Stimulated activated naive CD8-positive, alpha-beta T cell treated with anti-CD3 and anti-CD28 coated beads, Interleukin-15, amount 100 ng/mL, for 72 hours (primary cell): ENCODE measurements around the gene COPS6.
"Not testable (repeated sequence)": the region's sequence is repeated elsewhere in the genome, so short reads cannot be mapped to it uniquely, and the experiment has no call there.

ENCODE experiments used
- ATAC-seq: fragments of 150-1000 bp; cut with Tn5 transposase; 2 replicates; pipeline ENCODE4 v1.10.0; 2021; ENCODE audit warnings: mild to moderate bottlenecking, moderate library complexity
- DNase-seq, 2 donors: peaks; one replicate each; pipeline ENCODE4 v3.0.0; 2021 to 2022
- H3K27ac Mint-ChIP-seq, 2 donors: one replicate each; pipeline ENCODE4 v1.8.0; 2022; ENCODE audit warnings: mild to moderate bottlenecking in 2 of 2, mixed read lengths in 2 of 2, moderate library complexity in 2 of 2
- H3K27me3 Mint-ChIP-seq: one replicate; pipeline ENCODE4 v1.8.0; 2022; ENCODE audit warnings: mixed read lengths
- H3K4me1 Mint-ChIP-seq: one replicate; pipeline ENCODE4 v1.8.0; 2022; ENCODE audit warnings: mild to moderate bottlenecking, mixed read lengths
- H3K4me3 Mint-ChIP-seq, 2 donors: one replicate each; pipeline ENCODE4 v1.8.0; 2022; ENCODE audit warnings: mild to moderate bottlenecking in 2 of 2, mixed read lengths in 2 of 2, moderate library complexity in 1 of 2
- H3K9me3 Mint-ChIP-seq, 2 donors: one replicate each; pipeline ENCODE4 v1.8.0; 2022; ENCODE audit warnings: mixed read lengths in 2 of 2

COPS6 gene

DNA sequence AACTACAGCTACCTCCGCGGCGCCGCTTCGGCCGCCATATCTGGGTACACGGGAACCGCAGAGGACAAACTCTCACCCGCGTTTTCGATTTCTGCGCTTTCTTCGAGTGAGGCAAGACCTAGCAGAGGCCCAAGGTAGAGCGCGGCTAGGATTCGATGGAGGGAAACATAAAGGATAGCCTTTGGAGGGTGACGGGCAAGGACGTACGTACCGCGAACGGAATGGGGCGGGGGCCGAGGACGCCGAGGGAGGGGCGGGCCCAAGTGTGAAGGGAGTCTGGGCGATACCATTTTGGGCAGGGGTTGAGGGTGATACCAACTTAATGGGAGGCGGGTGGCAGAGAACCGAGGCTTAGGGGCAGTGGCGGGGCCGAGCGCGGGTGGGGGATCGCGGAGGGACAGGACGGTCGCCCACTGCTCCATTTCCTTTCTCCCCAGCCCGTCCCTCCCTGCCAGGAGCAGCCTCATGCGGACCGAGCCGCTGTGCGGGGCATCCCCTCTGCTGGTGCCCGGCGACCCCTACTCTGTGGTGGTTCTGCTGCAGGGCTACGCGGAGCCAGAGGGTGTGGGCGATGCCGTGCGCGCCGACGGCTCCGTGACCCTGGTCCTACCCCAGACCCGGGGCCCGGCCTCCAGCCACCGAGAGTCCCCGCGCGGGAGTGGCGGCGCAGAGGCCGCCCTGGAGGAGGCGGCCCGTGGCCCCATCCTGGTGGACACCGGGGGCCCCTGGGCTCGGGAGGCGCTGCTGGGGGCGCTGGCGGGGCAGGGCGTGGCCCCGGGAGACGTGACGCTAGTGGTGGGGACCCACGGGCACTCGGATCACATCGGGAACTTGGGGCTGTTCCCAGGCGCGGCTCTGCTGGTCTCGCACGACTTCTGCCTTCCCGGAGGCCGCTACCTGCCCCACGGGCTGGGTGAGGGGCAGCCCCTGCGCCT is 38.4 kb downstream of the COPS6 start, which contains the start of gene MBLAC1:
MBLAC1 (plus strand) TSS at position 37 of the 935 bp plus-strand sequence; CDS start at position 466, 429 bp downstream.
- peak; percentile 93 to 95 for DNase-seq
- H3K27me3 Mint-ChIP-seq, result no peaks in the 10 kb centered on the region
- H3K4me3 Mint-ChIP-seq, result peak within 1 kb of the TSS; percentile 94 to 99
- no peaks in the 10 kb centered on the region for H3K9me3 Mint-ChIP-seq
- H3K27ac Mint-ChIP-seq, result peak within 1 kb of the TSS; percentile 96 to 99
- H3K4me1 Mint-ChIP-seq, result peaks cover 42% of the 10 kb centered on the region
- peak; percentile 82 for ATAC-seq

DNA sequence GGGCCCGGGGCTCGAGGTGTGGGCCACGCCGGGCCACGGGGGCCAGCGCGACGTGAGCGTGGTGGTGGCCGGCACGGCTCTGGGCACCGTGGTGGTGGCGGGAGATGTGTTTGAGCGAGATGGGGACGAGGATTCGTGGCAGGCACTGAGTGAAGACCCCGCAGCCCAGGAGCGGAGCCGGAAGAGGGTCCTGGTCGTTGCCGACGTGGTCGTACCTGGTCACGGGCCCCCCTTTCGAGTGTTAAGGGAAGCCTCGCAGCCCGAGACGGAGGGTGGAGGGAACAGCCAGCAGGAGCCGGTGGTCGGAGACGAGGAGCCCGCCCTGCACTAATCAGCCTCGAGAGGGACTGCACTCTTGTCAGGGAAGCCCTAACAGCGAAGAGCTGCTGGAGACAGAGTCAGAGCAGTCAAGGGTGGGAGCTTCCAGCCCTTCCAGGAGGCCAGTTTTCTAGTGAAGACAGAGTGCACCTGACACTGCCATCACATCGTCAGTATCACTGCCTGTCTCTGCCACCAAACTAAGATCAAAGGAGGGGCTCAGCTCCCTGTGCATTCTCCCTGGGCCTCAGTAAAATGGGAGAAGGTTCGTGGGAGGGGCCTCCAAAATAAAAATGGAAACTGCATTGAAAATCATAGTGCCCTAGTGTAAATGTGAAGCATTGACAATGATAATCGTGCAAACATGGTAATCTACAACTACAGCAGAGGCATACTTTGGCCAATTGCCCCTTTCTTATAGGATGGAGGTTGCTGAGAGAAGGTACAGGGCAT is 39.3 kb downstream of the COPS6 start:
- Mint-ChIP-seq H3K27ac (peak overlapping the region; percentile 61 to 76), H3K4me1 (peaks cover 49% of the 10 kb centered on the region), H3K9me3 (no peaks in the 10 kb centered on the region), H3K27me3 (no peaks in the 10 kb centered on the region), H3K4me3 (peak overlapping the region; percentile 94 to 99)
- peak; percentile 42 to 54 for DNase-seq
- ATAC-seq, result peak; percentile 30

DNA sequence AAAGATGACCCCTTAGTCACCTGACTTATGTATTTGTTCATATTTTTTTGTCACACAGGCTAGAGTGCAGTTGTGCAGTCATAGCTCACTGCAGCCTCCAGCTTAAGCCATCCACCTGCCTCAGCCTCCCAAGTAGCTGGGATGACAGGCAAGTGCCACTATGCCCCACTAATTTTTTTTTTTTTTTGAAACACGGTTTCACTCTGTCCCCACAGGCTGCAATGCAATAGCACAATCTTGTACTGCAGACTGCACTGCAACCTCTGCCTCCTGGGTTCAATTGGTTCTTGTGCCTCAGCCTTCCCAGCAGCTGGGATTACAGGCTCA is 39.8 kb downstream of the COPS6 start:
- DNase-seq (no peak), ATAC-seq (no peak)
- Mint-ChIP-seq H3K4me3 (peak overlapping the region; percentile 94 to 99), H3K27ac (no peak overlapping the region), H3K4me1 (peaks cover 49% of the 10 kb centered on the region), H3K27me3 (no peaks in the 10 kb centered on the region), H3K9me3 (no peaks in the 10 kb centered on the region)

DNA sequence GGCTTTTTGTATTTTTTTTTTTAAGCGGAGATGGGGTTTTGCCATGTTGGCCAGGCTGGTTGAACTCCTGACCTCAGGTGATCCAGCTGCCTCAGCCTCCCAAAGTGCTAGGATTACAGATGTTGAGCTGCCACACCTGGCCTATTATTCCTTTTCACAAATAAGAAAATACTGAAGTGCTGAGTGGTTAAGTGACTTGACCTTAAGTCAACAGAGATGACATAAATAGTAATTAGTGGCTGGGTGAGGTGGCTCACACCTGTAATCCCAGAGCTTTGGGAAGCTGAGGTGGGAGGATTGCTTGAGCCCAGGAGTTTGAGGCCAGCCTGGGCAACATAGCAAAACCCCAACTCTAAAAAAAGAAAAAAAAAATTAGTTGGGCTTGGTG is 41.4 kb downstream of the COPS6 start:
- not testable (repeated sequence) for DNase-seq, H3K4me3 Mint-ChIP-seq, H3K9me3 Mint-ChIP-seq, ATAC-seq, H3K27me3 Mint-ChIP-seq, H3K27ac Mint-ChIP-seq
- peaks cover 38% of the 10 kb centered on the region for H3K4me1 Mint-ChIP-seq

DNA sequence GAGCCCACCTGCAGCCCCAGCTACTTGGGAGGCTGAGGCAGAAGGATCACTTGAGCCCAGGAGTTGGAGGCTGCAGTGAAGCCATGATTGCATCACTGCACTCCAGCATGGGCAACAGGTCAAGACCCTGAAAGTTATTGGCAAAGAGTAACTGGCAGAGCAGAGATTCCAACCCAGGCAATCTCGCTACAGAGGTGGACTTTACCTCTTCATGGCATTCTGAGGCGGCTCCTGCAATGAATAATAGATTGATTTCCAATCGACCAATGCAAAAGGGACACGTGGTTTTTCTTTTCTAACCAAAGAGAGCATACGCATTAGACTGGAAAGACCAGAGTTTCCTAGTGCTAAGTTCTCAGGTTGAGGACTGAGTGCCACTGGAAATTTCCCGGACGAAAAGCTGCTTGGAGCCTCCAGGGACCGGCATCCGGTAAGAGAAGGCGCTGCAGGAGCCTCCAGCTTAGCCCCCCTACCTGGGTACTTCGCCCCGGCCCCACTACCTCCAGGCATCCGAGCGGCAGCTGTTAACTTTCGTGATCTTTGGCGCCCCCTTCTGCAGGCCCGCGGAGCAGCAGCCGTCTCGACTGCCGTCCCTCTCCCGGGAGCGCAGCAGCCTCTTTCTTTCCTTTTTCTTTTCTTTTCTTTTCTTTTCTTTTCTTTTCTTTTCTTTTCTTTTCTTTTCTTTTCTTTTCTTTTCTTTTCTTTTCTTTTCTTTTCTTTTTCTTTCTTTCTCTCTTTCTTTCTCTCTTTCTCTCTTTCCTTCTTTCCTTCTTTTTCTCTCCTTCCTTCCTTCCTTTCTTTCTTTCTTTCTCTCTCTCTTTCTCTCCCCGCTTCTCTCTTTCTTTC is 42.1 kb downstream of the COPS6 start:
- Mint-ChIP-seq H3K9me3 (no peaks in the 10 kb centered on the region), H3K27me3 (no peaks in the 10 kb centered on the region), H3K4me1 (peaks cover 32% of the 10 kb centered on the region), H3K27ac (peak overlapping the region in 1 of 2 donors; percentile 62), H3K4me3 (peak overlapping the region; percentile 60 to 69)
- ATAC-seq (no peak), DNase-seq (peak; percentile 82 to 84)

DNA sequence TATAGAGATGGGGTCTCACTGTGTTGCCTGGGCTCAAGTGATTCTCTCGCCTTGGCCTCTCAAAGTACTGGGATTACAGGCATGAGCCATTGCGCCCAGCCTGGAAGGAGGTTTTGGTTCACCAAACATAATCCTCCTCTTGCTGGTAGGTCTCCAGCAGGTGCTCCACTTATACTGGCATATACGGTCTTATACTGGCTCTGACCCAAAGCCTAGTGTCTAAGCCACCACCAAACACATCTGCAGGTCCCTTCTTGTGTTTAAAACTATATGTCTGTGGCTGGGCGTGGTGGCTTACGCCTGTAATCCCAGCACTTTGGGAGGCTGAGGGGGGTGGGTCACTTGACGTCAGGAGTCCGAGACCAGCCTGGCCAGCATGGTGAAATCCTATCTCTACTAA is 43.4 kb downstream of the COPS6 start:
- ATAC-seq (no peak), DNase-seq (no peak)
- Mint-ChIP-seq H3K4me1 (peaks cover 28% of the 10 kb centered on the region), H3K9me3 (no peaks in the 10 kb centered on the region), H3K27me3 (no peaks in the 10 kb centered on the region), H3K27ac (no peak overlapping the region), H3K4me3 (no peak overlapping the region)

DNA sequence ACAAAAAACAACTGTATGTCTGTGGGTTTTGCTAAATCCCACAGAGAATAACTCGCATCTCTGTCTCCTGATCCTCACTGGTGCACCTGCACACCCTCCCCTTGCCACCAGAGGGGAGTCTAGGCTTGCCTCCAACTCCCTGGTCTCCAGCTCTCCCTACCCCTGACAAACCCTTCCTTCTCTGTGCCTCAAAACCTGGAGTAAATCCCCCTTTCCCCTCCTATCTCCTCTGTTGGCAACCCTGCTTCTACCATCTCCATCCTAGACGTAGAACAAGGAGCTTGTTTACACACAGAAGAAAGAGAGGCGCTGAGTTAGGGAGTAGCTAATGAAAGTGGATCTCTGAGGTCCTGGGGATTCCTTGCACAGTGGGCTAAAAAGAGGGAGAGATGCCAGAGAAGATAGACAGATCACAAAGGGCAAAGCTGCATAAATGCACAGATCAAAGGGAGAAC is 44.0 kb downstream of the COPS6 start:
- Mint-ChIP-seq H3K4me1 (peaks cover 30% of the 10 kb centered on the region), H3K4me3 (no peak overlapping the region), H3K27me3 (no peaks in the 10 kb centered on the region), H3K27ac (no peak overlapping the region), H3K9me3 (no peaks in the 10 kb centered on the region)
- DNase-seq (peak; percentile 56 to 69), ATAC-seq (peak; percentile 78)

DNA sequence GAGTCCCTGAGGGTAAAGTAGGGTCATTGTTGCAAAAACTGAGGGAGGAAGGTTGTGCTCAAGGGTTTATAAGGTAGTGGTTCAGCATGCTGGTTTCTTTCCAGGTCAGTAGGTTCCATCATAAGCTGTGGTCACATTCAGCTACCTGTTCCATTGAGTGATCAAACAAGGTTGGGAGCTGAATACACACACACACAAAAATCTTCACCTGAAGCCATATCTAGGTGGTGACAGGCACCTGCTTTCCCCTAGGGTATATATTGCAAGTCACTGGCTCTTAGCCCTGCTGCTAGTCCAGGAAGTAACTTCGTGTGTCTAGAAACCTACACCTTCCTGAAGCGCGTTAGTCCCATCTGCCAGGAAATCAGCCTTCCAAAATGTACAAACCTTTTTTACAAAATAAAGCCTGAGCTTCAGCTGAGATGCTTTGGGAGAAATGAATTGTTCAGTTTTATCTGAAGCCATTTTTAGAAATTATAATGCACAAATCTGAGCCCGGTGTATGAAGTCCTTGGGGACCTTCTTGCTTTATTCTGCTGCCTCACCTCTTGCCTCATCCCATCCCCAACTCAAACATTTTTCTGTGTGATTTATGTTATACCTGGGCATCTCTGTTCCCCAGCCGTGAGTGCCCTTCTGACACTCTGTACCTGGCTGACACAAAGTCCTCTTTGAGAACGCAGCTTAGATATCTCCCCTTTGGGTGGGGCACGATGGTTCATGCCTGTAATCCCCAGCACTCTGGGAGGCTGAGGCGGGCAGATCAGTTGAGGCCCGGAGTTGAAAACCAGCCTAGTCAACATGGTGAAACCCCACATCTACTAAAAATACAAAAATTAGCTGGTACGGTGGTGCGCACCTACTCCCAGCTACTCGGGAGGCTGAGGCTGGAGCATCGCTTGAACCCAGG is 49.3 kb downstream of the COPS6 start:
- no peak for ATAC-seq
- H3K4me3 Mint-ChIP-seq, result no peak overlapping the region
- peak overlapping the region in 1 of 2 donors; percentile 19 for H3K27ac Mint-ChIP-seq
- DNase-seq, result no peak
- H3K27me3 Mint-ChIP-seq, result no peaks in the 10 kb centered on the region
- H3K4me1 Mint-ChIP-seq, result peaks cover 18% of the 10 kb centered on the region
- no peaks in the 10 kb centered on the region for H3K9me3 Mint-ChIP-seq

DNA sequence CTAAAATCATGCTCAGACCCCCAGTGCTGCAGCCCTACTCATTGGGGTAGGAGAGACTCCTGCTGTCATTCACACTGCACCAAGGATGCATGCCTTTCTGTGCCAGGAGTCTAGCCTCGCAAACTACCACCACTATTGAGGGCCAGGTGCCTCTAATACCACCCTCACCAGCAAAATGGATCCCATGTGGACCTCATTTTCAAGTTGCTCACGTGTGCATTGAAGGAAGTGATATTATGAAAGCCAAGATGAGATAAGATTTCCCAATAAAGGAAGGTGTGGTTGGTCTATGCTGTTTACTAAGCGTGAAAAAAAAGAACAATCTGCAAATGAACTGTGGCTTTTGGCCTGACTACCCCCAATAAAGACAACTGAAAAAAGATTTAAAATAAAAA is 52.8 kb downstream of the COPS6 start:
- Mint-ChIP-seq H3K27ac (no peak overlapping the region), H3K9me3 (no peaks in the 10 kb centered on the region), H3K27me3 (no peaks in the 10 kb centered on the region), H3K4me1 (peaks cover 18% of the 10 kb centered on the region), H3K4me3 (no peak overlapping the region)
- no peak for ATAC-seq
- no peak for DNase-seq
